H9 (cell line): Measurements from ENCODE around the gene TAF15. TPM values are rescaled to one million over a fixed set of nuclear protein-coding genes. Genes with fewer than 3 reads are reported as not detected.

Experiments
- DNase-seq: peaks from one replicate; pipeline ENCODE4 v3.0.0-alpha.2; 2017
- H2AFZ ChIP-seq: one replicate; pipeline ENCODE4 v1.6.1; 2013; ENCODE audit warnings: mild to moderate bottlenecking, low read length, control low read depth, moderate library complexity
- H2AK5ac ChIP-seq: 2 replicates; pipeline ENCODE4 v1.6.1; 2013; ENCODE audit warnings: low read length, control low read depth, mixed read lengths; ENCODE audit not compliant: insufficient read length
- H2BK120ac ChIP-seq: one replicate; pipeline ENCODE4 v1.6.1; 2013; ENCODE audit warnings: low read depth, mild to moderate bottlenecking, low read length, control low read depth, inconsistent platforms; ENCODE audit not compliant: poor library complexity, severe bottlenecking
- H2BK12ac ChIP-seq: 2 replicates; pipeline ENCODE4 v1.6.1; 2013; ENCODE audit warnings: low read length, control low read depth, mixed read lengths, low read depth; ENCODE audit not compliant: insufficient read length
- H2BK15ac ChIP-seq: 2 replicates; pipeline ENCODE4 v1.6.1; 2013; ENCODE audit warnings: low read depth, low read length, control low read depth
- H2BK20ac ChIP-seq: one replicate; pipeline ENCODE4 v1.6.1; 2013; ENCODE audit warnings: low read depth, mild to moderate bottlenecking, low read length, control low read depth, inconsistent platforms; ENCODE audit not compliant: poor library complexity, severe bottlenecking
- H2BK5ac ChIP-seq: 2 replicates; pipeline ENCODE4 v1.6.1; 2013; ENCODE audit warnings: low read length, control low read depth, mixed read lengths; ENCODE audit not compliant: insufficient read length
- H3K14ac ChIP-seq: 2 replicates; pipeline ENCODE4 v1.6.1; 2013; ENCODE audit warnings: low read length, control low read depth; ENCODE audit not compliant: insufficient read depth
- H3K18ac ChIP-seq: 2 replicates; pipeline ENCODE4 v1.6.1; 2013; ENCODE audit warnings: low read depth, mild to moderate bottlenecking, mixed read lengths, low read length, control low read depth; ENCODE audit not compliant: insufficient read length
- H3K23ac ChIP-seq: 2 replicates; pipeline ENCODE4 v1.6.1; 2013; ENCODE audit warnings: low read length, control low read depth, mixed read lengths, low read depth; ENCODE audit not compliant: insufficient read length
- H3K23me2 ChIP-seq: 2 replicates; pipeline ENCODE4 v1.6.1; 2013; ENCODE audit warnings: low read depth, mild to moderate bottlenecking, mixed read lengths, low read length, control low read depth; ENCODE audit not compliant: insufficient read length, poor library complexity, severe bottlenecking
- H3K27ac ChIP-seq: 2 replicates; pipeline ENCODE4 v1.5.1; 2013; ENCODE audit warnings: low read length, control low read depth, mixed read lengths, low read depth; ENCODE audit not compliant: insufficient read length
- H3K27me3 ChIP-seq: 2 replicates; pipeline ENCODE4 v1.6.1; 2013; ENCODE audit warnings: low read length, control low read depth, inconsistent platforms; ENCODE audit not compliant: insufficient read depth
- H3K4ac ChIP-seq: 2 replicates; pipeline ENCODE4 v1.6.1; 2013; ENCODE audit warnings: low read depth, mild to moderate bottlenecking, control low read depth, inconsistent platforms, low read length, moderate library complexity
- H3K4me1 ChIP-seq: 2 replicates; pipeline ENCODE4 v1.6.1; 2013; ENCODE audit warnings: low read length, control low read depth, inconsistent platforms; ENCODE audit not compliant: insufficient read depth
- H3K4me2 ChIP-seq: 2 replicates; pipeline ENCODE4 v1.6.1; 2013; ENCODE audit warnings: low read length, control low read depth, mixed read lengths; ENCODE audit not compliant: insufficient read length, insufficient read depth
- H3K56ac ChIP-seq: 2 replicates; pipeline ENCODE4 v1.6.1; 2013; ENCODE audit warnings: low read depth, mild to moderate bottlenecking, mixed read lengths, low read length, control low read depth; ENCODE audit not compliant: insufficient read length
- H3K79me1 ChIP-seq: 2 replicates; pipeline ENCODE4 v1.6.1; 2013; ENCODE audit warnings: low read depth, mild to moderate bottlenecking, moderate library complexity, low read length, control low read depth, inconsistent platforms; ENCODE audit not compliant: insufficient read depth, poor library complexity, severe bottlenecking
- H3K79me2 ChIP-seq: 2 replicates; pipeline ENCODE4 v1.6.1; 2013; ENCODE audit warnings: low read length, control low read depth, inconsistent platforms; ENCODE audit not compliant: insufficient read depth
- H3K9ac ChIP-seq: 2 replicates; pipeline ENCODE4 v1.6.1; 2013; ENCODE audit warnings: low read length, control low read depth, mixed read lengths; ENCODE audit not compliant: insufficient read length; ENCODE audit errors: extremely low read depth
- H3K9me3 ChIP-seq: one replicate; pipeline ENCODE4 v1.6.1; 2013; ENCODE audit warnings: low read depth, low read length, inconsistent platforms; ENCODE audit not compliant: control insufficient read depth
- H3T11ph ChIP-seq: one replicate; pipeline ENCODE4 v1.6.1; 2013; ENCODE audit warnings: mild to moderate bottlenecking, low read length, control low read depth, inconsistent platforms
- H4K20me1 ChIP-seq: one replicate; pipeline ENCODE4 v1.6.1; 2013; ENCODE audit not compliant: control insufficient read depth, insufficient read length, insufficient read depth
- H4K5ac ChIP-seq: 2 replicates; pipeline ENCODE4 v1.6.1; 2013; ENCODE audit warnings: low read depth, mild to moderate bottlenecking, mixed read lengths, low read length, control low read depth; ENCODE audit not compliant: insufficient read length
- H4K8ac ChIP-seq: replicated peaks from 2 replicates; pipeline ENCODE4 v1.6.1; 2013; ENCODE audit warnings: low read length, control low read depth, mixed read lengths, low read depth; ENCODE audit not compliant: insufficient read length
- H4K91ac ChIP-seq: 2 replicates; pipeline ENCODE4 v1.6.1; 2013; ENCODE audit warnings: low read depth, mild to moderate bottlenecking, moderate library complexity, mixed read lengths, low read length, control low read depth; ENCODE audit not compliant: insufficient read length
- H3K27ac Mint-ChIP-seq, 3 experiments: 2 replicates in 2 of 3; 3 replicates in 1 of 3; pipeline ENCODE4 v1.8.0; 2020 to 2021; ENCODE audit warnings: mixed read lengths in 3 of 3, mild to moderate bottlenecking in 1 of 3, moderate library complexity in 1 of 3
- H3K27me3 Mint-ChIP-seq: 2 replicates; pipeline ENCODE4 v1.8.0; 2021; ENCODE audit warnings: low read depth, mild to moderate bottlenecking, moderate library complexity, mixed read lengths
- H3K36me3 Mint-ChIP-seq, 3 experiments: 2 replicates in 2 of 3; 3 replicates in 1 of 3; pipeline ENCODE4 v1.8.0; 2020 to 2021; ENCODE audit warnings: low read depth in 3 of 3, mixed read lengths in 3 of 3; ENCODE audit not compliant: insufficient read depth in 1 of 3
- H3K4me1 Mint-ChIP-seq, 2 experiments: 2 replicates each; pipeline ENCODE4 v1.8.0; 2020; ENCODE audit warnings: mixed read lengths in 2 of 2
- H3K4me3 Mint-ChIP-seq, 2 experiments: 2 replicates in 1 of 2; 3 replicates in 1 of 2; pipeline ENCODE4 v1.8.0; 2020 to 2021; ENCODE audit warnings: mild to moderate bottlenecking in 2 of 2, mixed read lengths in 2 of 2, moderate library complexity in 1 of 2
- H3K9me3 Mint-ChIP-seq, 2 experiments: 2 replicates in 1 of 2; 3 replicates in 1 of 2; pipeline ENCODE4 v1.8.0; 2020; ENCODE audit warnings: mild to moderate bottlenecking in 2 of 2, mixed read lengths in 2 of 2, moderate library complexity in 1 of 2
- WGBS: extraction: QIAGEN DNeasy Blood & Tissue Kit; methylation state at CpG from one replicate; pipeline ENCODE4 v1.1.7; 2013; ENCODE audit warnings: missing lambda C conversion rate, low lambda C conversion rate, mixed read lengths; ENCODE audit not compliant: insufficient read length; ENCODE audit errors: extremely low coverage; 5-methylcytosine and 5-hydroxymethylcytosine counted together
- total RNA-seq: library from RNA; stranded (reverse); gene quantifications from 2 replicates; pipeline ENCODE4 v1.2.1, GENCODE V29; 2021
- TF ChIP-seq, protein P1 (sequence below): fragments of 200-600 bp; sonication (generic); conservative IDR thresholded peaks from 3 replicates; pipeline ENCODE4 v1.8.0; 2021; ENCODE audit warnings: antibody characterized with exemption, mild to moderate bottlenecking

The TAF15 gene
- total RNA-seq, 1 experiment from 2014 or later, result 304 TPM

- H3K27ac Mint-ChIP-seq, result no peak overlapping the region
These were observed 69.1 kb downstream of the TAF15 start for GRCh38 chr17:35878361-35878760.

More at GRCh38 chr17:35878361-35878760, 69.1 kb downstream of the TAF15 start:
- Histone ChIP-seq H3K14ac (no peak overlapping the region), H3K23me2 (no peaks in the 10 kb centered on the region), H3K9ac (no peak overlapping the region), H3K27me3 (no peaks in the 10 kb centered on the region), H2AK5ac (no peak overlapping the region), H3K4me2 (no peak overlapping the region), H4K8ac (no peak overlapping the region), H3K79me2 (no peaks in the 10 kb centered on the region), H2BK5ac (no peak overlapping the region), H3K4ac (no peak overlapping the region), H2BK15ac (no peak overlapping the region), H3K18ac (no peak overlapping the region), H4K91ac (no peak overlapping the region), H3K56ac (no peak overlapping the region), H4K5ac (no peak overlapping the region), H3K79me1 (no peaks in the 10 kb centered on the region), H3K4me1 (peaks cover 3% of the 10 kb centered on the region; the same call in 1 of the 2 replicates), H3K23ac (no peak overlapping the region), H3T11ph (no peak overlapping the region), H2BK20ac (no peak overlapping the region), H2BK120ac (no peak overlapping the region), H3K27ac (no peak overlapping the region), H2AFZ (no peak overlapping the region), H2BK12ac (no peak overlapping the region), H4K20me1 (no peaks in the 10 kb centered on the region), H3K9me3 (no peaks in the 10 kb centered on the region)
- H3K36me3 Mint-ChIP-seq, result no peaks in the 10 kb centered on the region
- TF ChIP-seq, protein P1, sequence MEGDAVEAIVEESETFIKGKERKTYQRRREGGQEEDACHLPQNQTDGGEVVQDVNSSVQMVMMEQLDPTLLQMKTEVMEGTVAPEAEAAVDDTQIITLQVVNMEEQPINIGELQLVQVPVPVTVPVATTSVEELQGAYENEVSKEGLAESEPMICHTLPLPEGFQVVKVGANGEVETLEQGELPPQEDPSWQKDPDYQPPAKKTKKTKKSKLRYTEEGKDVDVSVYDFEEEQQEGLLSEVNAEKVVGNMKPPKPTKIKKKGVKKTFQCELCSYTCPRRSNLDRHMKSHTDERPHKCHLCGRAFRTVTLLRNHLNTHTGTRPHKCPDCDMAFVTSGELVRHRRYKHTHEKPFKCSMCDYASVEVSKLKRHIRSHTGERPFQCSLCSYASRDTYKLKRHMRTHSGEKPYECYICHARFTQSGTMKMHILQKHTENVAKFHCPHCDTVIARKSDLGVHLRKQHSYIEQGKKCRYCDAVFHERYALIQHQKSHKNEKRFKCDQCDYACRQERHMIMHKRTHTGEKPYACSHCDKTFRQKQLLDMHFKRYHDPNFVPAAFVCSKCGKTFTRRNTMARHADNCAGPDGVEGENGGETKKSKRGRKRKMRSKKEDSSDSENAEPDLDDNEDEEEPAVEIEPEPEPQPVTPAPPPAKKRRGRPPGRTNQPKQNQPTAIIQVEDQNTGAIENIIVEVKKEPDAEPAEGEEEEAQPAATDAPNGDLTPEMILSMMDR, result no peak
- peaks cover 4 to 5% of the 10 kb centered on the region in 2 experiments for H3K4me1 Mint-ChIP-seq
- no CpG with 5 or more reads among the region's 4 CpGs for WGBS
- H3K9me3 Mint-ChIP-seq, result no peaks in the 10 kb centered on the region; a peak in 1 of 5 replicates
- H3K27me3 Mint-ChIP-seq, result peaks cover 1% of the 10 kb centered on the region; the same call in 1 of the 2 replicates
- H3K4me3 Mint-ChIP-seq, result no peak overlapping the region
- no peak for DNase-seq
